HG02981 (cell line): Measurements from ENCODE around the gene DFFA.
A peak's percentile ranks its signal among the peaks of the same experiment; 100 is the strongest.
"Not testable (repeated sequence)": the region's sequence is repeated elsewhere in the genome, so short reads cannot be mapped to it uniquely, and the experiment has no call there.

Experiments
- ATAC-seq: cut with Tn5 transposase; IDR thresholded peaks from one replicate; pipeline ENCODE4 v1.9.1; 2021; ENCODE audit warnings: mild to moderate bottlenecking, moderate library complexity; ENCODE audit not compliant: unreplicated experiment

The DFFA gene

GRCh38 chr1:10430216-10431069 is 41.9 kb downstream of the DFFA start, which contains the start of gene CENPS:
Gene CENPS (plus strand): TSS chr1:10430433. CDS start chr1:10430518, 85 bp downstream.
- peak; percentile 72 for ATAC-seq

- no peak for ATAC-seq
Measured at GRCh38 chr1:10429868-10430215, 42.5 kb downstream of the DFFA start.

- ATAC-seq, result no peak
Measured at GRCh38 chr1:10428984-10429383, 43.3 kb downstream of the DFFA start.

GRCh38 chr1:10426535-10426848 is 45.8 kb downstream of the DFFA start:
- not testable (repeated sequence) for ATAC-seq

GRCh38 chr1:10425826-10426534 is 46.3 kb downstream of the DFFA start:
- ATAC-seq, result not testable (repeated sequence)

GRCh38 chr1:10424651-10425050 is 47.7 kb downstream of the DFFA start:
- ATAC-seq, result no peak

GRCh38 chr1:10424034-10424433 is 48.3 kb downstream of the DFFA start:
- ATAC-seq, result no peak

- ATAC-seq, result no peak
Measured at GRCh38 chr1:10421637-10422036, 50.7 kb downstream of the DFFA start.

GRCh38 chr1:10419351-10419750 is 53.0 kb downstream of the DFFA start:
- no peak for ATAC-seq

GRCh38 chr1:10418741-10419140 is 53.6 kb downstream of the DFFA start:
- ATAC-seq, result not testable (repeated sequence)

GRCh38 chr1:10415967-10416366 is 56.4 kb downstream of the DFFA start:
- not testable (repeated sequence) for ATAC-seq

- no peak for ATAC-seq
Measured at GRCh38 chr1:10415211-10415930, 57.0 kb downstream of the DFFA start.

- no peak for ATAC-seq
Measured at GRCh38 chr1:10407201-10407600, 65.1 kb downstream of the DFFA start.
